Mucosa of stomach (tissue), 1 donor: ENCODE results near the gene ADORA2A.

Experiments used
- H3K27me3 ChIP-seq: one replicate; pipeline ENCODE4 v1.7.0; 2013; ENCODE audit warnings: mild to moderate bottlenecking, low read length; ENCODE audit not compliant: control insufficient read depth, insufficient read depth
- H3K36me3 ChIP-seq: one replicate; pipeline ENCODE4 v1.7.0; 2013; ENCODE audit warnings: low read length; ENCODE audit not compliant: control insufficient read depth, insufficient read depth
- H3K4me1 ChIP-seq: one replicate; pipeline ENCODE4 v1.7.0; 2013; ENCODE audit warnings: mild to moderate bottlenecking, low read length; ENCODE audit not compliant: control insufficient read depth, insufficient read depth
- H3K4me3 ChIP-seq: one replicate; pipeline ENCODE4 v1.7.0; 2013; ENCODE audit warnings: low read length
- H3K9ac ChIP-seq: one replicate; pipeline ENCODE4 v1.7.0; 2013; ENCODE audit warnings: mild to moderate bottlenecking, low read length, moderate library complexity
- H3K9me3 ChIP-seq: one replicate; pipeline ENCODE4 v1.7.0; 2013; ENCODE audit warnings: mild to moderate bottlenecking, low read length, moderate library complexity; ENCODE audit not compliant: control insufficient read depth
- donor health status: Pancreatic carcinoma.

Gene ADORA2A

DNA sequence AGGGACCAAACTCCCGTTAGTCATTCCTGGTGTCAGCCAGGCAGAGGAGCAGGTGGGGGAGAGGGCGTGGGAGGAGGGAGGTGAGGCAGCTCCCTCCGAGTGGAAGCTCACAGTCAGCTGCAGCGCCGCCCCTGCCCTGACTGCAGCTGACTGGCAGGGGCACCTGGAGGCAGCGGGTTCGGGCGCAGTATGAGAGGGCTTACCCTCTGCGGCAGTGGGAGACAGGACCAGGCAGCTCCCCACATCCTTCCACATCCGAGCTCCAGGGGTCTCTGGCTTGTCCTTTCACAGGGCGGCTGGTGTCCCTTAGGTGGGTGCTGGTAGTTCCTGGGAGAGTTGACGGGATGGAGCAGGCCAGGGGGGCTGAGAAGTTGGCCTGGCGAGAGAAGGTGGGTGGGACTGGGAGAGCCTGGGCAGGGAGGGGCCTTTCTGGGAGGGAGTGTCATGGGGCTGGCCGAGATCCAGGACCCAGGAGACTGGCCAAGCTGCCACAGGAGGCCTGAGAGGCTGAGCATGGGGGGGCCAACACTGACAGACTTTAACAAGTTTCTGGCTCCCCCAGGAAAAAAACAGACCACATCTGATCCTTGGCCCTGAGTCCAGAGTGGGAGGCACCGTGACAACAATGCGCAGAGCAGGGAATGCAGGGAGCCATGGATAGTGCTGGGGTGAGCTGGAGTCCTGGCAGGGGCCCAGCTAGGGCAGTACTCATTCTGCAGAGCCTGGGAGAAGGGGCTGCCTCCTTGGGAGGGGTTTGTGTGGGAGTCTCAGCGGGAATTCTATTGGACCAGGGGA, 4.9 kb downstream of the ADORA2A start:
- Histone ChIP-seq H3K4me1 (peaks cover 38% of the 10 kb centered on the region), H3K4me3 (no peak overlapping the region), H3K9ac (peak overlapping the region; percentile 34), H3K9me3 (no peaks in the 10 kb centered on the region), H3K36me3 (no peaks in the 10 kb centered on the region), H3K27me3 (peaks cover 4% of the 10 kb centered on the region)

DNA sequence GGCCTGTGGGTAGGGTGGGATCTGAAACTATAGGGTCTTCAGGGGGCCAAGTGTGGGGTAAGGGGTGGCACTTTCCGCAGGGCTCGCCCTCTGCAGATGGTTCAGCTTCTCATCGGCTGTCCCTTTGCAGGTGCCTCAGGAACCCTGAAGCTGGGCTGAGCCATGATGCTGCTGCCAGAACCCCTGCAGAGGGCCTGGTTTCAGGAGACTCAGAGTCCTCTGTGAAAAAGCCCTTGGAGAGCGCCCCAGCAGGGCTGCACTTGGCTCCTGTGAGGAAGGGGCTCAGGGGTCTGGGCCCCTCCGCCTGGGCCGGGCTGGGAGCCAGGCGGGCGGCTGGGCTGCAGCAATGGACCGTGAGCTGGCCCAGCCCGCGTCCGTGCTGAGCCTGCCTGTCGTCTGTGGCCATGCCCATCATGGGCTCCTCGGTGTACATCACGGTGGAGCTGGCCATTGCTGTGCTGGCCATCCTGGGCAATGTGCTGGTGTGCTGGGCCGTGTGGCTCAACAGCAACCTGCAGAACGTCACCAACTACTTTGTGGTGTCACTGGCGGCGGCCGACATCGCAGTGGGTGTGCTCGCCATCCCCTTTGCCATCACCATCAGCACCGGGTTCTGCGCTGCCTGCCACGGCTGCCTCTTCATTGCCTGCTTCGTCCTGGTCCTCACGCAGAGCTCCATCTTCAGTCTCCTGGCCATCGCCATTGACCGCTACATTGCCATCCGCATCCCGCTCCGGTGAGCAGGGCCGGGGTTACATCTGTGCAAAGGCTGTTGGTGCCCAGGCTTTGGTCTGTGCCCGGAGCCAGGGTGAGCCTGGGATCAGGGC, 5.8 kb downstream of the ADORA2A start:
- Histone ChIP-seq H3K36me3 (no peaks in the 10 kb centered on the region), H3K4me3 (no peak overlapping the region), H3K9ac (peak overlapping the region; percentile 34), H3K4me1 (peaks cover 38% of the 10 kb centered on the region), H3K9me3 (no peaks in the 10 kb centered on the region), H3K27me3 (peaks cover 4% of the 10 kb centered on the region)

DNA sequence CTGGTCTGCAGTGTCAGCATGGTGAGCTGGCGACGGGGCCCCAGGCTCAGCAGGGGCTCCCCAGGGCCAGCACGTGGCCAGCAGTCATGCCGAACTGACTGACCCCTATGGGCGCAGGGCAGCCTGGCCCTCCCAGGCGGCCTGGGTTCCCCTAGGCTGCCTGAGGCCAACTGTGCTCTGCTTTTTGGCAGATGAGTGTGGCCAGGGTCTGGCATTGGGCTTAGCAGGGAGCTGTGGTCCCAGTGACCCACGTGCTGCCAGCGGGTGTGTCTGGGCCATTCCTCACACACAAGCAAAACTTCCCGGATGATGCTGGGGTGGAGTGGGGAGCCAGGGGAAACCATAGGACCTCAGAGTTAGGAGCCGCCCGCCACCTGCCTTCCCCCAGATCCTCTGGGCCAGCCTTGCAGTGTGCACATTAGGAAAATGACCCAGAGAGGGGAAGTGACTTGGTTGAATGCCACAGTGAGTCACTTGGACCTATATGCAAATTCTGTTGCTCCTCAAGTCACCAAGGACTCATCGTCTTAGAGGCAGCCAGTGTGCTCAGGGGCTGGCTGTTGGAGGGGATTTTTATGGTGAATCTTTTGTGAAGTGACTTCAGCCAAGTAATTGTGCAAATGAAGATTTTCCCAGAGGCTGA, 6.5 kb downstream of the ADORA2A start:
- Histone ChIP-seq H3K4me1 (peaks cover 38% of the 10 kb centered on the region), H3K9ac (no peak overlapping the region), H3K27me3 (peaks cover 4% of the 10 kb centered on the region), H3K4me3 (no peak overlapping the region), H3K36me3 (no peaks in the 10 kb centered on the region), H3K9me3 (no peaks in the 10 kb centered on the region)

DNA sequence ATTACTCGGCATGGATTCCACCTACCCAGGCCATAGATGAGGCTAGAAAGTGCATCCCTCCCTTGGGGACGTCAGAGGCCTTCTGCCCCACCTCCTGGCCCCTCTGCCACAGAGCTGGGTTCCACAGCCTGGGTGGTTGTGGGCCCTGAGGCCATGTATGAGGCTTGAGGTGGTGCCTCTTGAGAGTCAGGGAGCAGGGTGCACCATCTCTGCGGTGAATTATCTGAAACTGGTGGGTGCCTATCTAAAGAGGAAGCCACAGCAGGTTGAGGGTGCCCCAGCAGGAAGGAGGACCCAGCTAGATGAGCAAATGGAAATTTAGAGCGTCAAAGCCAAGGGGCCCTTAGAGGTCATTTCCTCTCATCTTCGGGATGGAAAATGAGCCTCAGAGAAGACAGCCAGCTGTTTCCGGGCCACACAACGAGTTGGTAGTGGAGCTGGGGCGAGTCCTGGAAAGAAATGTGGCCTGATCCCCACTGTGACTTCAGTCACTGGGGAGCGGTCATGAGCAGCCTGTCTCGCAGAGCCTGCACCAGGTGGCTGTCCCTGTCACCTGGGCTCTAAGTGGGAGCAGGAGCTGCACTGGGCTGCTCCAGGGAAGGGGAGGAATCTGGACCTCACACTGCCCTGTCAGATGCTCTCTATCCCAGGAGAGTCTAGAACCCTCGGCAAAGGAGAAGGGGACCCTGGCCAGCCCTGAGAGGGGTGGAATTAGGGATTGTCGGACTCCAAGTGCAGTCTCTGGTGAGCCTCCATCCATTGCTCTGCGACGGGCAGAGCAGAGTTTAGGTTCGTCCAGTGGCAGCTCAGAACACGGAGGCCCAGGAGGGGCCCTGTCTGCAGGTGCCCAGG, 7.3 kb downstream of the ADORA2A start:
- H3K9ac ChIP-seq, result no peak overlapping the region
- peaks cover 4% of the 10 kb centered on the region for H3K27me3 ChIP-seq
- peaks cover 35% of the 10 kb centered on the region for H3K4me1 ChIP-seq
- H3K9me3 ChIP-seq, result no peaks in the 10 kb centered on the region
- no peaks in the 10 kb centered on the region for H3K36me3 ChIP-seq
- H3K4me3 ChIP-seq, result no peak overlapping the region

DNA sequence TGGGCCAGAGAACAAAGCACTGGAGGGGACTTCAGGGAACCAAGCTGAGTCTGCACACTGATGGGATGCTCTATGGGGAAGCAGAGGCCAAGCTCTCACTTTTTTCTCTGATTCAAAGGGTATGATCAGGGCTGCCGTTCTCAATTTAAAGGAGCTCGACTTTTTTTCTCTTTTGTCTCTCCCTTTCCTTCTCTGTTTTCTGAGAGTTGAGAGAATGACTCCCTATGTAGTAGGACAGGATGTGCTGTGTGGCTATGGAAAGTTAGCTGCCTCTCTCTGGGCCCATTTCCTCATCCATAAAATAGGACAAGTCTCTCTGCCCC, 7.9 kb downstream of the ADORA2A start:
- Histone ChIP-seq H3K9ac (no peak overlapping the region), H3K36me3 (no peaks in the 10 kb centered on the region), H3K4me3 (no peak overlapping the region), H3K9me3 (no peaks in the 10 kb centered on the region), H3K27me3 (peaks cover 4% of the 10 kb centered on the region), H3K4me1 (peaks cover 29% of the 10 kb centered on the region)

DNA sequence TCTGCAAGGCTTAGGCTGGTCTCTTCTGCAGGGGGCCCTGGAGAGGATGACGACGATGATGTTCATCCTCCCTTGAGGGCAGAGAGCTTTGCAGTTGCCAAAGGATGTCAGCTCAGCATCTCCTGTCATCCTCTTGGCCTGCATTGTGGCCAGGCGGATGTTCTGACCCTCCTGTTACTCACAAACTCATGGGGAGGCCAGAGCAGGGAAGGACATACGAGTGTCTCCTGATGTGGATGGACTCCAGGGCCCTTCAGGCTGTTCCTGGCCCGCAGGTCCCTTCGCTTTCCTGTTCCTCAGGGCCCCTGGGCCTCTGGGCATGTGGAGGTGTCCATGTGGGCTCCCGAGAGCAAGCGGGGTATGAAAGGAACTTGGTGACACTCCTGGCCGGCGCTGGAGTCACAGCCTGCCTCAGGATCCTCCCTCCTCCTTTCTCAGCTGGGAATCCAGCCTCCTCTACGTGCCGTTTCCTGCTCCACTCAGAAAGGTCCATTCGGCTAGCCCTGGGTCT, 8.5 kb downstream of the ADORA2A start:
- peaks cover 29% of the 10 kb centered on the region for H3K4me1 ChIP-seq
- H3K27me3 ChIP-seq, result peaks cover 4% of the 10 kb centered on the region
- H3K9me3 ChIP-seq, result no peaks in the 10 kb centered on the region
- no peak overlapping the region for H3K4me3 ChIP-seq
- H3K36me3 ChIP-seq, result no peaks in the 10 kb centered on the region
- H3K9ac ChIP-seq, result no peak overlapping the region

DNA sequence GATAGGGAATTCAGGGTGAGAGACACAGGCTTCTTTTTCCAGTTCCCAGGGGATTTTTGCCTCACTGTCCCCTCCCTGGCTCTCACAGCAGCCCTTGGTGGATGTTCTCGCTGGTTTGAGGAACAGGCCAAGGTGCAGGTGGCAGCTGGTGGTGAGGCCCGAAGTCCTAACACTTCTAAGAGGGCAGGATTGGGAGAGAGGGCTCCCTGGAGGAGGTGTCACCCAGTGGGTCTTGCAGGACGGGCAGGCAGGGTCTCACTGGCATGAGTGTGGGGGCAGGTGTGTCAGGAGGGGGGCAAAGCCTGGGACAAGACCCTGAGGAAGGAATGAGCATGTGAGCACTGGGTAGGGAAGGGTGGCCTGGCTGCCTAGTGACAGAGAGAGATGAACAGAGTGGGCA, 9.2 kb downstream of the ADORA2A start:
- Histone ChIP-seq H3K4me1 (peaks cover 29% of the 10 kb centered on the region), H3K36me3 (no peaks in the 10 kb centered on the region), H3K9me3 (no peaks in the 10 kb centered on the region), H3K4me3 (no peak overlapping the region), H3K27me3 (no peaks in the 10 kb centered on the region), H3K9ac (no peak overlapping the region)

DNA sequence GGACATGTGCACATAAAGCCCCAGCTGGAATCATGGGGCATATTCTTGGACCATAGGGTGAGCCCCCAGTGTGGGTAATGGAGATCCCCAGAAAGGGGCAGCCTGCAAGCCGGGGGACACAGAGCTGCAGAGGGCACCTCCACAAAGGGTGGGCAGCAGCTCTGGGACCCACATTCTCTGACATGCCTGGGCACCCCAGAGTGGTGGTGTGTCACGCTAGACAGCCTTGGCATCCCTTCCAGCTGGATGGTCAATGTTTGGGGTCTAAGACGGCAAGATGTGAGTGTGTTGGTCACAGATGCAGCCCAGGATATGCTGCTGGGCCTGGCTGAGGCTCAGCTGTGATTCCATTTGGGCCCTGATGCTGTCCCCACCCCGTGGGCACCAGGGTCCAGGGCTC, 9.7 kb downstream of the ADORA2A start:
- peaks cover 27% of the 10 kb centered on the region for H3K4me1 ChIP-seq
- H3K27me3 ChIP-seq, result no peaks in the 10 kb centered on the region
- no peak overlapping the region for H3K9ac ChIP-seq
- H3K4me3 ChIP-seq, result no peak overlapping the region
- no peaks in the 10 kb centered on the region for H3K9me3 ChIP-seq
- no peaks in the 10 kb centered on the region for H3K36me3 ChIP-seq

DNA sequence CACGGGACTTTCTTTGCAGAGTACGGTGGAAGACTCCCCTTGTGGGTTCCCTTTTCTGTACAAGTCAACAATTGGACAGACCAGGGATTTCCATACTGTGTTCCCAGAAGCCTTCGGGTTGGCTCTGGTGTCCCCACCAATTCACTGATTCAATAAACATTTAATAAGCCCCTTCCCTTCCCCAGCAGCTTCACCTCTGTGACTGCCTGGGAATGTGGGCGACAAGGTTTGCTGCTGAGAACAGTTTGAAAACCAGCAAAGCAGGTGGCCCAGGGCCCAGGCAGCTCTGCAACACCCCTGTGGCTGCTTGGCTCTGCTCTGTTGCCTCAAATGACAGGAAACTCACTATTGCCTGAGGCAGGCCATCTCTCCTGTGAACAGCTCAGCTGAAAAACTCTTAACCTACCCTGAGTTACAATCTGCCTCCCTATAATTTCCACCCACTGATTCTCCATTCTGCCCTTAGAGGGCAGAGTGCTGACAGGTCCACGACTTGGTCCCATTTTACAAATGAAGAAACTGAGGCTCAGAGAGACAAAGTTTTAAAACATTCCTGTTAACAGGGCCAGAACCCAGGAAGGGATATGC, 10.4 kb downstream of the ADORA2A start:
- Histone ChIP-seq H3K36me3 (no peaks in the 10 kb centered on the region), H3K9ac (no peak overlapping the region), H3K9me3 (no peaks in the 10 kb centered on the region), H3K4me3 (no peak overlapping the region), H3K4me1 (peaks cover 19% of the 10 kb centered on the region), H3K27me3 (no peaks in the 10 kb centered on the region)

DNA sequence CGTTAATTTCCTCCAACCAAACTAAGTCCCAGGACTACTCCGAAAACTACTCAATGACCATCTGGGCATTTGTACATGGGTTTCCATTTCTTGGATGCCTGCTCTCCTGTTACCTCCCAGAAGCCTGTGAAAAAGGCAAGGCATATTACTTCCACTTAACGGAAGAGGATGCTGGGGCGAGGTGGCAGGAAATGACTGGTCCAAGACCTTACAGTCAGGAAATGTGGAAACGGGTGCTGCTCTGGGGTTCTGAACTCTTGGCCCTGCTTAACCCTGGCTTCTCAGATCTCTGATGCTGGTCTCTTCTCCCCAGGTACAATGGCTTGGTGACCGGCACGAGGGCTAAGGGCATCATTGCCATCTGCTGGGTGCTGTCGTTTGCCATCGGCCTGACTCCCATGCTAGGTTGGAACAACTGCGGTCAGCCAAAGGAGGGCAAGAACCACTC, 12.9 kb downstream of the ADORA2A start:
- no peak overlapping the region for H3K4me3 ChIP-seq
- H3K27me3 ChIP-seq, result no peaks in the 10 kb centered on the region
- H3K9ac ChIP-seq, result no peak overlapping the region

DNA sequence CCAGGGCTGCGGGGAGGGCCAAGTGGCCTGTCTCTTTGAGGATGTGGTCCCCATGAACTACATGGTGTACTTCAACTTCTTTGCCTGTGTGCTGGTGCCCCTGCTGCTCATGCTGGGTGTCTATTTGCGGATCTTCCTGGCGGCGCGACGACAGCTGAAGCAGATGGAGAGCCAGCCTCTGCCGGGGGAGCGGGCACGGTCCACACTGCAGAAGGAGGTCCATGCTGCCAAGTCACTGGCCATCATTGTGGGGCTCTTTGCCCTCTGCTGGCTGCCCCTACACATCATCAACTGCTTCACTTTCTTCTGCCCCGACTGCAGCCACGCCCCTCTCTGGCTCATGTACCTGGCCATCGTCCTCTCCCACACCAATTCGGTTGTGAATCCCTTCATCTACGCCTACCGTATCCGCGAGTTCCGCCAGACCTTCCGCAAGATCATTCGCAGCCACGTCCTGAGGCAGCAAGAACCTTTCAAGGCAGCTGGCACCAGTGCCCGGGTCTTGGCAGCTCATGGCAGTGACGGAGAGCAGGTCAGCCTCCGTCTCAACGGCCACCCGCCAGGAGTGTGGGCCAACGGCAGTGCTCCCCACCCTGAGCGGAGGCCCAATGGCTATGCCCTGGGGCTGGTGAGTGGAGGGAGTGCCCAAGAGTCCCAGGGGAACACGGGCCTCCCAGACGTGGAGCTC, 13.5 kb downstream of the ADORA2A start:
- Histone ChIP-seq H3K9ac (no peak overlapping the region), H3K4me1 (no peaks in the 10 kb centered on the region), H3K4me3 (no peak overlapping the region)

More for the DNA sequence above, 12.9 kb downstream of the ADORA2A start:
- H3K9me3 ChIP-seq, result no peaks in the 10 kb centered on the region
- H3K36me3 ChIP-seq, result no peaks in the 10 kb centered on the region
- H3K4me1 ChIP-seq, result no peaks in the 10 kb centered on the region

More for the DNA sequence above, 13.5 kb downstream of the ADORA2A start:
- H3K9me3 ChIP-seq, result no peaks in the 10 kb centered on the region
- H3K36me3 ChIP-seq, result no peaks in the 10 kb centered on the region
- H3K27me3 ChIP-seq, result no peaks in the 10 kb centered on the region
